HG03457 (cell line): ENCODE data around the gene TNNT2.

Experiments used
- ATAC-seq: cut with Tn5 transposase; IDR thresholded peaks from one replicate; pipeline ENCODE4 v1.9.1; 2021; ENCODE audit warnings: moderate number of reproducible peaks; ENCODE audit not compliant: unreplicated experiment

The TNNT2 gene

DNA sequence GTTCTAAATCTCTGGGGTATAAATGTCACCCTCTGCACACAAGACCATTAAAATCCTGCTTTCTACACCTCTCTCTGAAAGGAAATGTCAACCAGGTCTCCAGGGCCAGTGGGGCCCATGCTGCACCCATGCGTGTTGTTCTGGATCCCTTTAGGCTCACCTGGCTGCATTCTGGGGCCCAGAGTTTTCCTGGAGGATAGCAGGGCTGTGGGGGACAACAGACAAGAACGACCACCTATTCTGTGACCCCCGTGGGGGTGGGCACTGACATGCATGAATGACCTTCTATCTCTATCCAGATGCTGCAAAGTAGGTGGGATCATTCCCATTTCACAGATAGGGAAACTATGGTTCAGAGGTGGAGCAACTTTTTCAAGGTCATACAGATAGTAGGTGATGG, 41.6 kb downstream of the TNNT2 start:
- no peak for ATAC-seq

DNA sequence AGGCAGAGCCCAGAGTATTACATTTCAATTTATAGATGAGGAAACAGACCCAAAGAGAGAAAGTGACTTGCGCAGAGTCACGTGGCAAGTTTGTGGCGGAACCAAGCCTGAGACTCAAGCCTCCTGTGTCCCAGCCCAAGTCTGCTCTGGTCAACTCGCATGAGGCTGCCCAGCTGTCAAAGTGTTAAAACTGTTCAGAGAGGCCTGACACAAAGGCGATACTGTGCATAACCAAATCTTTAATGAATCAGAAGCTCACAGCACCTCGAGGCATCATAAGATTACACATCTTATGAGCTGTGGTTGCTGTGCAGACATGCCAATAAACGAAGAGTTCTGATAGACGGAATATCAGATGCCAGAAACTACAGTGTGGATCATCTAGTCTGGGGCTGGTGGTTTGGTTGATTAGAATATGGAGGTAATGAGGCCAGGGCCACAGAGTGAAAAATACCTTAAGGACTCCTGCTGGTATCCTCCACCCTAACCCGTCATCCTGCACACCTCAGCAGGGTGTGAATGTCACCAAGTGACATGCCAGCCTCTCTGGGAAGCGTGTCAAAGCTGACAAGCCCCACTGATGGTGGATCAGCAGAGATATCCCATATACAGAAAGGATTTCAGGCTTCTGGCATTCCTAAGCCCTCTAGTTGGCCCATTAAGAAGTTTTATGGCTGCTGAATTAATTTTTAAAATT, 42.2 kb downstream of the TNNT2 start:
- ATAC-seq, result no peak

DNA sequence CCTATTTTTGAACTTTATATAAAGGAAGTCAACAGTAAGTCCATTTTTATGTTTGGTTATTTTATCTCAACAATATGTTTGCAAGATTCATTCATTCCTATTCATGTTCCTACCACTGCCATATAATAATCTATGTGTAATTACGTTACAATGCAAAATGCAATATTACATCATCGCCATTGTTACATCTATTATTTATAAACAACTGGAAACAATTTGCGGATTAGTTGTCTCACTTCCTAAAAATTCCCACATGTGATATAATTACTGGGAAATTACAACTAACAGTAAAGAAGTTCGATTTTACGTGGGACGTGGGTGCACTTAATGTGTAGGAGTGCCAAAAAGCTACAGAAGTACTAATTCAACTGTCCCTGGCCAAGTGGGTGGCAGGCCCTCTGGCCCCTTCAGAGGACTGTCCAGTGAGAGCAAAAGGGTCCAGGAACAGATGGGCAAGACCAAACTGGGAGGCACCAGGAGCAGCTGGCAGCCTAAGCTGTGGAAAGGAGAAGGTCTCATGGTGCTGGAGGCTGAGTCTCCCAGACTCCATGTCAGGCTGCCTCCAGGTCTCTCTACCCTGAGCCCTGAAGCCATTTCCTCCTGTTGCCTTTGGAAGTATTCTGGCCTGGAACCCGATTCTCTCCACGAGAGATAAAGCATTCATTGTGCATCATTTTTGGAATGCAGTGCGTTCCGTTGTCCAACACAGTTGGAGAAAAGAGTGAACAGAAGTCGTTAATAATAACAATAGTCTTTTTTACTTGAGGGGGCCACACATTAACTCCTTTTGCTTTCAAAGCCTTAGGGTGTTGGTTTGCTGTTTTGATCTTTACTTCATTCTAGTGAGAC, 42.9 kb downstream of the TNNT2 start:
- ATAC-seq, result no peak

DNA sequence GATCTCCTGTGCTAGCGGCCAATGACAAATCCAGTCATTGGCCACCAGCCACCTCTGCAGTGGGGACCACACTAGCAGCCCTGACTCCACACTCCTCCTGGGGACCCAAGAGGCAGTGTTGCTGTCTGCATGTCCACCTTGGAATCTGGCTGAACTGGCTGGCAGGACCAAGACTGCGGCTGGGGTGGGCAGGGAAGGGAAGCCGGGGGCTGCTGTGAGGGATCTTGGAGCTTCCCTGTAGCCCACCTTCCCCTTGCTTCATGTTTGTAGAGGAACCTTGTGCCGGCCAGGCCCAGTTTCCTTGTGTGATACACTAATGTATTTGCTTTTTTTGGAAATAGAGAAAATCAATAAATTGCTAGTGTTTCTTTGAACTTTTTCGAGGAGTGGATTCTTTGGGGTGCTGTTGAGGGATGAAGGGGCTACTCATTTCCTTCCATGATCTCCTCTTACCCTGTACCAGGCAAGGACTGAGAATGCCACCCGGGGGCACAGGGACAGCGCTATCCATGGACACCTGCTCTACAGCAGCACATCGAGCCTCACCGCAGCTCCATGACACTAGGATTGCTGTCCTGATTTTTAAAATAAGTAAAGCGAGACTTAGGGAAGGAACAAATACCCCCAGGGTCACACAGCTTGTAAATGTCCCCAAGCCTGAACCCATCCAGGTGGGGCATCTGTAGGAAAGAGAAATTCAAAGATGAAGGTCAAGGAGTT, 44.7 kb downstream of the TNNT2 start:
- no peak for ATAC-seq

DNA sequence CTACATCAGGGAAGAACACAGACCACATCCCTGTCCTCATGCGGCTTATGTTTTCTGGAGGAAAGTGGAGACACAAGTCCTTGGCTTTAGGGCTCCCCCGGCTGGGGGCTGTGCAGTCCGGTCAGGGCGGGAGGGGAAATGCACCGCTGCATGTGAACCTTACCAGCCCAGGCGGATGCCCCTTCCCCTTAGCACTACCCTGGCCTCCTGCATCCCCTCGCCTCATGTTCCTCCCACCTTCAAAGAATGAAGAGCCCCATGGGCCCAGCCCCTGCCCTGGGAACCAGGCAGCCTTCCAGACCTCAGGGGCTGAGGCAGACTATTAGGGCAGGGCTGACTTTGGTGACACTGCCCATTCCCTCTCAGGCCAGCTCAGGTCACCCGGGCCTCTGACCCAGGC, 45.5 kb downstream of the TNNT2 start:
- no peak for ATAC-seq

DNA sequence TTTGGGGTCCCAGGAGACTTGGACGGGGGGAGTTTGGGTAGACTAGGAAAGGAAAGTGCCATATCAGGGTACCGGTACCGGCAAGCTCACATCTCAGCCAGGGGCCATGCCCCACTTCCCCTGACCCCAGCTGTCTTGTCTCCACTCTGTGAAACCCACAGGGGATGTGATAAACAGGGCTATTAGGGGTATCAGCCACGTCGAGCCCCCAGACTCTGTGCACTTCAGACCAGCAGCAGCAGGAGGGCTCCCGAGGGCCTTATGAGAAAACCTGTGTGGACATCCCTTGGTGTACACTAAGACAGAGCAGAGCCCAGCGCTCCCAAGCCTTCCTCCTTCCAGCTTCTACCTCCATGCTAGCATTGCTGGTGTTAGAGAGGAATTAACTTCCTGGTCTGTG, 46.3 kb downstream of the TNNT2 start:
- no peak for ATAC-seq

DNA sequence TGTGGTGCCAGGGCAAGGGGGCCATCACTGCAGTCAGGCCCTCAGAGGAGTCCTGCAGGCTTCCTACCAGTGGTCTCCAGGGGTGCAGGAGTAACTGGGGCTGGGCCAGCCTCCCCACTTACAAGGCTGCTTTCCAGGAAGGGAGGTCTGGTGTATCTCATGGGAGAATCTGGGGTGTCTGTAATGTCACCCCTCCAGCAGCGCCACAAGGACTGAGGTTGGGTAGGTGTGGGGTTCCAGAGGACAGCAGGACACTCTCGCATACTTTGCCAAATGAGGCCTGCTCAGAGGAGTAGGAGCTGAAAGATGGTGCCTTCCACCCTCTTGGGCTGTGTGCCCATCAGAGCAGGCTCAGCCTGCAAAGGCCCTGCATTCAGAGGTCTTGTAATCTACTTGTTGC, 46.9 kb downstream of the TNNT2 start:
- no peak for ATAC-seq

DNA sequence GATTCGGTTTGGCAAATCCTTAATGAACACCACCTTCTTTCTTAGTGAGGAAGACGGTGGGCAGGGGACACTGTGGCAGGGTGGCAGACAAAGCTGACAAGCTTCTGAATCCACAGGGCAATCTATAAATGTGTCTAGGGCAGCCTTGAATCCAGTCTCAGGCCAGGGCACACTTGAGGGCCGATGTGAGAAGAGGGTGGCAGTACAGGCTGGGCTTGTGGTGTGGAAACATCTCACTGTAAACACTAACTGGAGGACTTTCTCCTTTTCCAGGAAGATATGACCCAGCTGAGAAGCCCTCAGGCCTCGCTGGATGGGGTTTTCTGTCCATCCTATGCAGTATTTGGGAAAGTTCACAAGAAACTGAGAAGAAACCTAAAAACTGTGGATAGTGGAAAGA, 47.7 kb downstream of the TNNT2 start:
- no peak for ATAC-seq

DNA sequence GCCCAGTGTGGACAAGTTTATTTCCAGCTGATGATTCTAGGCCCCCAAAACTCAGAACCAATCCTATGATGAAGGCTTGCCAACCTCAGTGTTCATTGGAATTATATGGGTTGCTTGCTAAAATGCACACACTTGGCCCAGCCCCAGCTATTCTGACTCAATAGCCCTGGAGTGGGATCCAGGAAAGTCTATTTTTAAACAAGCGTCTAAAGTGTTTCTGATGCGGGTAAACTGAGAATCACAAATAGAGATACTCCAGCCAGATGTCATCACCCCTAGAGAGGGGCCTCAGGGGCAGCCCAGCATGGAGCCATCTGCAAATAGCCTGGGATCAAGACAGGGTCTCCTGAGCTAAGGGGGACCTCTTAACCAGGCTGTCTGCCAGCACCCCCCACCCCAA, 48.2 kb downstream of the TNNT2 start:
- no peak for ATAC-seq

DNA sequence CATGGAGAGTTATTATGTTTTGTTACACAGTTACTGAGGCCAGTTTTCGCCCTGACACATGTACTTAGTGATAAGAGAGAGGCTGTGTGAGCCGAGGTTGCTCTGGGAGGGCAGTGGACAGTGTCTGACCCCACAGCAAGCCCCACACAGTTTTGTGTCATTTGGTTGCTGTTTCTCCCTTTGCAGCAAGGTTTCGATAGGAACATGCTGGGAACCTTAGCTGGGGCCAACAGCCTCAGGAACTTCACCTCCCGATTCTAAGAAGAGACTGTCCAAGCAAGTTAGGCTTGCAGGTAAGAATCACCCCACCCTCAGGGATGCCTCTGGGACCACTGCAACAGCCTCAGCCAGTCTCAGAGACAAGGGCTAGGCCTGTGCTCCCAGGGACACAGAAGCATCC, 48.9 kb downstream of the TNNT2 start:
- no peak for ATAC-seq

DNA sequence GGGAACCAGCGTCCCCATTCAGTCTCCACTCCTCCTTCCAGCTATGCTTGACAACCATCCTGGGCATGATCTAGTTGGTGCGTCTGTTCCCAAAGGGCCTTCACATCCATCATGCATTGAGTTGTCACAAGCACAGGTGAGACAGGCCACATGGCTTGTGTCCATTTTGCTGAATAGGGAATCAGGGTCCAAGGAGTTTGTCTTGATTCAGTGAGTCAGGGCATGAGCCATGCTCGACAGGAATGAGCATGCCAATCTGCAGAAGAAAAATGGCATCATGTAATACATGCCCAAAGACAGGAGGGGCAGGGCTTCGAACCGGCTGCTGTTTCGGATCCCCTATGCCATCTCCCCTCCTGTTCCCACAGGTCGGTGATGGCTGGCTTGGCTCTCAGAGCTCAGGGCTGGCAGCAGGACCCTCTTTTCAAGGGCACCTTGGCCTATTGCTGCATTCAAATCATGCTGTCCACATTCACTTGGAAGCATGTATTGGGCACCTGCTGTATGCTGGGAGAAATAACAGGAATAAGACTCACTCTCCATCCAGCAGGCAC, 49.7 kb downstream of the TNNT2 start:
- ATAC-seq, result no peak

DNA sequence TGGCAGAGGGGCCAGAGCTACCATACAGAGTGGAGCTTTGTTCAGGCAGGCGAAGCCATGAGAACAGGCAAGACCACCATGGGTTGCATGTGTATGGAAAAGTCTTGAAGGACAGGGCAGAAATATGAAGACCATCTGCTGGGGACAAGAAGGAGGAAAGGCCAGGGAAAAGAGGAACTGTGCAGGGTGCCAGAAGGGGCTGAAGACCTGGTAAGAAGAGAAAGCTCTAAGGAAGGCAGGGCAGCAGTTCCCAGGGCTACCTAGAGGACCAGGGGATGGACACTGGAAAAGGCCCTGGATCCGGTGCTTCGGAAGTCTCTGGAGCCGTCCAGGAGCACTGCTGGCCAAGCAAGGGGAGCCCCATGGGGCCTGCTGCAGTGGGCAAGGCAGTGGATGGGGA, 50.8 kb downstream of the TNNT2 start:
- ATAC-seq, result no peak

DNA sequence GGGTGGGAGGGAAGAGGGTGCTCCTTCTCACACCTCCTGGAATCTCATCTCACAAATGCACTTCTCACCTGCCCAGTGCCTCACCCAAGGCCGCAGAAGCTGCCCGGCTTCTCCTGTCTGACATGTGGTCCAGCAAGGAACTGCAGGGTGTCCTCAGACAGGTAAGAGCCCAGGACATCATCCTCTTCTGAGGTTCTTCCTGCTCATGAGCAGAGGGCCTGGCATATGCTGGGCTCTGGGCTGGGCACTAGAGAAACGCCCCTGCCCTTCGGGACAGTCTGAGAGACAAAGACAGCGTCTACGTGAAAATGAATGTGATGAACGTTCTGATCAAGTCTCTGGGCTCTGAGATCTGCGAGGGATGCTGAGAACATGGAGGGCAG, 51.8 kb downstream of the TNNT2 start:
- no peak for ATAC-seq

DNA sequence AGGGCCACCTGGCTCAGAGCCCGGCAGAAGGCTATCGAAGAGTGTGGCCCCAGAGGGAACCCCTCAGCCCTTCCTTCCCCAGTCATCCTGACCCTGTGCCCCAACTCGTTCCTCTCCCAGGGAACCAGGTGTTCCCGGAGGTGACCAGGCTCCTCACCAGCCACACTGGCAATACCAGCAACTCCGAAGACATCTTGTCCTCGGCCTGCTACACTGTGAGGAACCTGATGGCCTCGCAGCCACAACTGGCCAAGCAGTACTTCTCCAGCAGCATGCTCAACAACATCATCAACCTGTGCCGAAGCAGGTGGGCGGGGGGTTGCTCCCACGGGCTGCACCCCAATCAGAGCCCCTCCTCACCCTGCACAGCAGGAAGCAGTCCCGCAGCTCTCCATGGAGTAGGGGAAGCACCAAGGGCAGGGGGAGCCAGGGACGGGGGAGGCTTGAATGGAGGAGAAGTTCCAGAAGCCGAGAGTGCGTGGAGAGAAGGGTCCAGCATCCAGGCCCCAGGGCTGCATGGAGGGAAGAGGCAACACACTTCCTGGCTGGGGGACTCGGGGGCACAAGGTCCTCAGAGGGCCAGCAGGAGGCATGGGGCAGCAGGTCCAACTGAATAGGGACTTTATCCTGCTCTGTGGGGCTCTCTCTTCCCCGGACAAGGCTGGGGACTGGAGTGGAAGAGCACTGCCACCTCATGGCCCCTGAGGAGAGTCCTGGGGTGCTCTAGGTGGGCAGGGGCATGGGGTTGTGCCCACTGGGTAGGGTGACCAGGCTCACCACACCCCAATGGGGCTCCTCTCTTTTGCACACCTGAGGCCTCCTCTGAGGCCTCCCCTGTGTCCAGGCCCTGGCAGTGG, 52.4 kb downstream of the TNNT2 start:
- ATAC-seq, result no peak

DNA sequence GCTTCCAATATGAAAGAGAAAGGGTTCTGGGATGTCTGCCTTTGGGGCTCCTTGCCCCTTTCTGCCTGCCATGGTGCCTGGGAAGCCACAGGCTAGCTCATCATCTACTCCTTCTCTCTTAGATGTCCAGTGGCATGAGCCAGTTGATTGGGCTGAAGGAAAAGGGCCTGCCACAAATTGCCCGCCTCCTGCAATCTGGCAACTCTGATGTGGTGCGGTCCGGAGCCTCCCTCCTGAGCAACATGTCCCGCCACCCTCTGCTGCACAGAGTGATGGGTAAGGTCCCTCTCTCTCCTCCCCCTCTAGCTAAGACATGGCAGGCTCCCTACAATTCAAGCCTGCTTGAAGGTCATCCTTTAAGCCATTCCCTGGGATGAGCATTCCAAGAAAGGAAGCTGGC, 53.2 kb downstream of the TNNT2 start:
- no peak for ATAC-seq

DNA sequence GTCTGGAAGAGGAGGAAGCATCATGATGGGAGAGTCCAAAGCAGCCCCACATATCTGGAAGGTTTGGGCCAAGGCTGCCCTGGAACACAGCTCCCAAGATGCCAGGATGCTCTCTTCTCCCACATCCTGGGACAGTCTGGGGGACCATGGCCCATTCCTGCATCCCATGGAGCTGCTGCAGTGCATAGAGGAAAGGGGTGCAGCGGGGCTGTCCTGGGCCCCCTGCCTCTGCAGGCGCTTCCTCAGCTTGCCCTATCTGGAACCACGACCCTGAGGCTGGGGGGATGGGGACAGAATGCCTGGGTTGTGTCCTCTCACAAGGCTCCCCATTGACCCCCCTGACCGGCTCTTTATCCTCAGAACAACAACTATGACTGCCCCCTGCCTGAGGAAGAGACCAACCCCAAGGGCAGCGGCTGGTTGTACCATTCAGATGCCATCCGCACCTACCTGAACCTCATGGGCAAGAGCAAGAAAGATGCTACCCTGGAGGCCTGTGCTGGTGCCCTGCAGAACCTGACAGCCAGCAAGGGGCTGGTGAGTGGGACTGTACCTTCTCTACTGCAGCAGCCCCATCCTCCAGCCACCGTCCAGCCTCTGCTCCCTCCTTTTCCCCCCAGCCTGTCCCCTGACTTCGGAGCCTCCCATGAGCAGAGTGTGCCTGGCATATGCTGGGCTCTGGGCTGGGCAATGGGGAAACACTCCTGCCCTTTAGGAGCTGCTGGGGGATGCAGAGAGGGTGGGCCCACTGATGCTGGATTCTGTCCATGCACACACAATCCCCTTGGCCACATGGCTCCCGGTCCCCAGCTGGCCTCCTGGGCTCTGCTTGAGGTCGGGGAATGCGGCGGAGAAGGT, 54.6 kb downstream of the TNNT2 start:
- ATAC-seq, result no peak

DNA sequence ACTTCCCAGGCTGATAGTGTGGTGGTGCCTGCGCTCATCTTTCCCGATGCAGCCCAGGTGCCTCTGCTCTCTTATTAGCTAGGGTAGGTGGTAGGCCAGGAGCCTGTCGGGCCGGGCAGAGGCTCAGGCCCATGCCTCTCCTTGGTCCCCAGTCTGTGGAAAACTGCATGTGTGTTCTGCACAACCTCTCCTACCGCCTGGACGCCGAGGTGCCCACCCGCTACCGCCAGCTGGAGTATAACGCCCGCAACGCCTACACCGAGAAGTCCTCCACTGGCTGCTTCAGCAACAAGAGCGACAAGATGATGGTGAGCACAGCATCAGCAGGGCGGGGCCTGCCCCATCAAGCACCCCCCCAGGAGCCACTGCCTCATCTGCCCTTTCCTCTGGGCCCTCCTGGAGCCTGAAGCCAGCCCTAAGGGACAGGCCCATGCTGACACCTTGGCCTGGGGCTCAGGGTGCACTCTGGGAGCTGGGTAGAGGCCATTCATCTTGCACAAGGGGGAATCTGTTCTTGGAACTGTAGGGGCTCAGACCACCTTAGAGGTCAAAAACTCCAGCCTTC, 55.6 kb downstream of the TNNT2 start:
- no peak for ATAC-seq

DNA sequence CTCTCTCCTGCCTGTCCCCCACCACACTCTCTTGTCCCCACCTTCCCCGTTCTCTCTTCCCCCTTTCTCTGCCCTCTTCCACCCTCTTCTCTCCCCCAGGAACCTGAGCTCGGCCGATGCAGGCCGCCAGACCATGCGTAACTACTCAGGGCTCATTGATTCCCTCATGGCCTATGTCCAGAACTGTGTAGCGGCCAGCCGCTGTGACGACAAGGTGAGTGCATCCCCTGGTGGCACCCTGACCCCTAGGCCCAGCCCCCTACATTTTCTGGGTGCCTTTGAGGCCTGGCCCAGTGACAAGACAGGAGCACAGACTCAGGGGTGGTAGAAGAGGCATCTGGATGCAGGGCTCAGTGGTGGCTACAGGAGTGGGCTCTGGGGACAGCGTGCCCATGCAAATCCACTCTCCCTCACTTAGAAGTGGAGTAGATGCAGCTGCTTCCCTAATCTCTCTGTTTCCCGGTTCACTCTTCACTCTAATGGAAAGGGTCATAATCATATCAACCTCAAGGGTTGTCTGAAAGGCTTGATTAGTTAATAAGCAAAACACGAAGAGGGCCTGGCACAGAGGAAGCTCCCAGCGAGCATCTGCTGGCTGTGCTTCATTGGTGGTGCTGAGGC, 57.2 kb downstream of the TNNT2 start:
- ATAC-seq, result no peak

DNA sequence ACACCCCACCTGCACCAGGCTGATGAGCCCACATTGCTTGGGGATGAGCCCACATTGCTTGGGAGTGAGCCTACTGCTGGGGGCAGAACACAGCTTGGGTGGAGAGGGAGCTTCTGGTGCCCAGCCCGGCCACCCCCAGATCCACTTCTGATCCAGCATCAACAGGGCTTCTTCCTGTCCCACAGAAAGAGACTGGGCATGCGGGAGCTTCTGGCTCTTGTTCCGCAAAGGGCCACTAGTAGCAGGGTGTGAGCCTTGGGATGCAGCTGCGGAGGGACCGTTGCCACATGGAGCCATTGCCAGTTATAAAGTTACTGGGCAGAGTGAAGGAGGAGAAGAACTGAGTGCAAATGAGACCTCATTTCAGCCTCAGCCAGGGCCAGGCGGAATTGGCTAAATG, 57.8 kb downstream of the TNNT2 start:
- no peak for ATAC-seq
